HG02943 (cell line): ENCODE data around the gene NRGN.

Experiments used
- ATAC-seq: cut with Tn5 transposase; IDR thresholded peaks from one replicate; pipeline ENCODE4 v1.9.1; 2021; ENCODE audit warnings: mild to moderate bottlenecking, low read depth, moderate library complexity; ENCODE audit not compliant: unreplicated experiment

The NRGN gene

DNA sequence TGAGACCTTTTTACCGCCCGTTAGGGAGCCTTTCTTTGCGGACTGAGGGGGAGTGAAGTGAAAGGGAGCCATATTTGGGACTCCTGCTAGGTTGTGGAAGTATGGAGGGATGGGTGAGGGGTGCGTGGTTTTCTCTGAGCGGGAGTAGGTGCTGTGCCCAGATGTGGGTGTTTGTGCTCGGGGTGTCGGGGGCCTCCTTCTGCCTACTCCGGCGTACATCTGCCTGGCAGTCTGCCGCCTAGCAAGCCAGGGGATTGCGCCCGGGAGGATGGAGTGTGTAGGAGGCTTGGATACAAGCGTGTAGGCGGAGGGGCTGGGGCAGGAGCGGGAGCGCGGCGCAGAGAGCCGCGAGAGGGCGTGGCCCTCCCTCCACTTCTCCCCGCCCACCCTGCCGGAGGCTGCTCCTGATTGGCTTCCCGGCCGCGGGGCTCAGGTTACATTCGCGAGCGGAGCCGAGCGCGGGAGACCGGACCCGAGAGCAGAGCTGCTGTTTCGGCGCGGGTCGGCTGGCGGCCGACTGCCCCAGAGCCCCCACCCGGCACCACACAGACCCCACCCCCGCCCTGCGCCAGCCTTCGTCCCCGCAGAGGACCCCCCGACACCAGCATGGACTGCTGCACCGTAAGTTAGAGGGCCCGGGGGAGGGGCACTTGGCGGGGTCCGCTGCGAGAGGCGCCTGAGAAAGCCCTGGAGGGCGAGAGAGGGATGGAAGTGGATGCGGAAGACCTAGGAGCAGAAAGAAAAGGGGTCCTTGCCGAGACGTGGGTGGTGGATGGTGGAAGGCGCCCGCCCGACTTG lies at the start of gene NRGN:
Gene NRGN (plus strand): TSS at position 464 of the 798 bp plus-strand sequence. CDS start 143 bp downstream, at position 607.
- peak; percentile 99 for ATAC-seq

DNA sequence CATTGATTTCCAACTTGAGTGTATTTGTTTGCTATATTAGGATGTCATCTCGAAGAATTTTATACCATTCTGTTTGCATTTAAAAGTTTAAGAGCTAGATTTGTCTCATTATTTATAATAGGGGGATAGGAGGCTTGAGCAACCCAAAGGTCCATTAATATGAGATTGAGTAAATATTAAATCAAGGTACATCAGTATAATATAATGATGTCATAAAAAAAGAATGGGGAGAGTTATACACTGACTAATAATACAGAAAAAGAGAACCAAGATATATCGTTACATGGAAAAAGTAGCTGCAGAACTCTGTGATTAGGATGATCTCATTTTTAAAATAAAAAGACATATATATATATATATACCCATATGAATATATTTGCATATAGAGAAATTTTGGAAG lies 46.6 kb upstream of the NRGN start:
- ATAC-seq, result no peak

DNA sequence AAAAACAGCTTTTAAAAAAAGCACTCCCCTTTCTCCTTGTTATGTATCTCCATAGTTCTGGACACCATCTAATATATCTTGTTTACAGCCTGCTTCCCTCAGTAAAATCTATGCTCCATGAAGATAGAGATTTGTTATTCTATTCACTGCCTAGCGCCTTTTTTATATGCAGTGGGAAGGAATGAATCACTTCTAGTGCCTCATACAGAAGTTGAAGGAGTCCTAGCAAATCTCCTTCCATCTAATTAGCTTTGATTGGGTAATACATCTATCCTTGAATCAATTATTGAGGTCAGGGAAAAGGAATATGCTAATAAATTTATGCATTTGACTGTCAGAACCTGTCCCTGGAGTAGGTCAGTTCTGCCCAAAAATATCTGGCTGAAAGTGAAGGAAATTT lies 40.2 kb upstream of the NRGN start:
- ATAC-seq, result no peak

DNA sequence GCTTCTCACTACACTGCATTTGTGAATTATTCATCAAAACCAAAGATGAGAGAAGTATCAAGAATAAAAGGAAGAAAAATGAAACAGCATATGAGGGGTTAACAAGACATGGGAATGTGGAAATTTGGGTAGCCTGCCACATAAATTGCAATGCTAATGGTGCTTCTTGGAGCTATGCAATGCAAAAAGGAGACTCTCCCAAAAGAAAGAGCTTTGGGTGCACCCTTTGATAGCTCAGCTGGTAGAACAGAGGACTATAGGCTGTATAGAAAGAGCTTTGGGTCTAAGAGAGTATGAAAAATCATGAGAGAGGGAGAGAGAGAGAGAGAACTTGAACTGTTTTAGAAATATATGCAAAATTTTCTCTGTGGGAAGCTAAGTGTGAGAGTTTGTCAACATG lies 39.7 kb upstream of the NRGN start:
- ATAC-seq, result no peak

- no peak for ATAC-seq
Measured at GRCh38 chr11:124707829-124708228, 31.9 kb upstream of the NRGN start.

DNA sequence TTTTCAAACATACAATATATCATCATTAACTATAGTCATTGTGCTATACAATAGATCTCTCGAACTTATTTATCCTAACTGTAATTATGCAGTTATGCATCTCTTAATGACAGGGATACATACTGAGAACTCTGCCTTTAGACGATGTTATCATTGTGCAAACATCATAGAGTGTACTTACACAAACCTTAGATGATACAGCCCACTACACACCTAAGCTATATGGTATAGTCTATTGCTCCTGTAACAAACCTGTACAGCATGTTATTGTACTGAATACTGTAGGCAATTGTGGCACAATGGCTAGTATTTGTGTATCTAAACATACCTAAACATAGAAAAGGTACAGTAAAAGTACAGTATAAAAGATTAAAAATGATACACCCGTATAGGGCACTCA lies 27.4 kb upstream of the NRGN start:
- ATAC-seq, result no peak

GRCh38 chr11:124716591-124716990 lies 23.2 kb upstream of the NRGN start:
- no peak for ATAC-seq

- no peak for ATAC-seq
Measured at GRCh38 chr11:124717421-124717785, 22.3 kb upstream of the NRGN start.

GRCh38 chr11:124717786-124718651 lies 21.7 kb upstream of the NRGN start:
- ATAC-seq, result no peak

DNA sequence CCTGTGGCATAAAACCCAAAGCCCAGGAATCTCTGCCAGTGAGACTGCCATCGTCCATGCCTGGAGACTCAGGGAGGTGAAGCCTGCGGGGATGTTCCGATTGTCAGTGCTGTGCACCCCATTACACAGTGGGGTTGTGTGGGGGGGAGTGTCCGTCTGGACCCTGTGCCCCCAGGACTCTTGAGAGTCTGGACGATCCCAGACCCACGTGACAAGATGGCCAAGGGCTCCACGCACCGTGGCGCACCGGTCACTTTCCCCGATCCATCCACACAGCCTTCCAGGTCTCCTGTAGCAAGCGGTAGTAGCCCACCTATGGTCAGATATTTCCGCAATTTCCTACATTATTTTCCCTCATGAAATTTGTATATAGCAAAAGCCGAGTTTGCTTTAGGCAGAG lies 20.9 kb upstream of the NRGN start:
- ATAC-seq, result no peak

- no peak for ATAC-seq
Measured at GRCh38 chr11:124719534-124719933, 20.2 kb upstream of the NRGN start.

- ATAC-seq, result no peak
Measured at GRCh38 chr11:124722176-124722575, 17.6 kb upstream of the NRGN start.

GRCh38 chr11:124724979-124725718 lies 14.6 kb upstream of the NRGN start:
- peak; percentile 98 for ATAC-seq

GRCh38 chr11:124725719-124726105 lies 14.0 kb upstream of the NRGN start:
- ATAC-seq, result peak; percentile 4

GRCh38 chr11:124727474-124727873 lies 12.3 kb upstream of the NRGN start:
- ATAC-seq, result no peak

DNA sequence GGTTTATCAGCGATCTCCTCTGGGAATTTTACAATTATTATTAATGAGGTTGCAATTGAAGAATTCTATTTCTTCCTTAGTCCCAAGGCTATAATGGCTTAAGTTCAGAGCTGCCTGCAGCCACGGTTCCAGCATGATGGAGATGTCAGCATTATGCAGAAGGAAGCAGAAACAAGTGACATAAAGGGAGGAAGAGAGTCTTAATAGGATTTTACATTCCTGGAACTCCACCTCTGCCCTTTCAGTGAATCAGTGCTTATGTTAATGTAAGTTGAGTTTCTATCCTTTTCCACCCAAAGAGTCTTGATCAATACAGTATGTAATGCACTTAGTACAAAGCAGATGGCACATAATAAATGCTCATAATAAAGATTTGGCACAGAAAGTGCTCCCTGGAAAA lies 11.6 kb upstream of the NRGN start:
- no peak for ATAC-seq

DNA sequence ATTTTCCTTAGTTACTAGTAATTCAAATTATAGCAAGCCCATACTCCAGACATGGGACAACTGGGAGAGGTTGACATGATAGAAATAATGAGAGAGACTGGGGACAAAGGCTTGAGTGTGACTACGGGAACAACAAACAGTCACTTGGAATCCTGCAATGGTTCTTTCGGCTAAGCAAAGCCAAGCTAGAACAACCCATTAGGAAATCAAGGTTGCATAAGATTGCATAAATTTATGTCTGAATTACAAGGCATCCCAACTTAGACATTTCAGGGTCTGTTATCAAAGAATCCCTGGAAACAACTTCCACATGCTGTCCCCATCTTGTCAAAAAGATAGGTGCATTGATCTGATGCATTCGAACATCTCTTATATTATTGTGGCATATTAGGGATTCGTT lies 10.2 kb upstream of the NRGN start:
- ATAC-seq, result no peak

- ATAC-seq, result no peak
Measured at GRCh38 chr11:124732230-124732629, 7.5 kb upstream of the NRGN start.

- no peak for ATAC-seq
Measured at GRCh38 chr11:124736736-124737135, 3.0 kb upstream of the NRGN start.

DNA sequence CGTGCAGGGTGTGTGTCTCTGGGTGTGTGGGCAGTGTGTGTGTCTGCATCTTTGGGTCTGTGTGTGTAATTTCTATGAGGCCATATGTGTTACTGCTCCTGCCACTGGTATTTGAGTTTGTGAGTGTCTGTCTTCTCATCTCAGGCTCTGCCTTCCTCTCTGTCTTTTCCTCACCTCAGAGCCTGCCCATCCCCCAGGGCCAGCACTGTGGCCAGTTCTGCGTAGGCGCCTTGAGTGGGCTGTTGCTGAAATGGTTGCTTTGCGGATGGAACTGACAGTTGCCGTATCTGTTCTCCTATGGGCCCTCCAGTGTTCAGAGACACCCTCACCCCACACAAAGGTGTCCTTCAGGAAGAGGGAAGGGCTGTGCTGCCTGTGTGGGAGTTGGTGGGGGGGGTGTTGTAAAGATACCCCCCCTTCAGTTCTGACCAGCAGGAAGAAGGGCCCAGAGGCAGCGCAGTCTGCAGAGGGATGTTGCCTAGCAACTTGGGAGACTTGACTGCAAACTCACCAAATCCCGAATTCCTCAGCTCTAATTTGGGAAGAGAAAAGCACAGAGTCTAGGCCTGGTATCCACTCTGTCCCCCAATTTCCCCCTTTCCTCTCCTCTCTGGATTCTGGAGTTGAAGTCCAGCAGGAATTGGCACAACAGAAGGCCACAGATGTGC lies 2.0 kb upstream of the NRGN start:
- ATAC-seq, result no peak
